ENCODE results near the gene THEMIS. TPM values are rescaled to one million over a fixed set of nuclear protein-coding genes. Genes with fewer than 3 reads are reported as not detected.

THEMIS gene
- total RNA-seq, 1 donor from 2014 or later, result 0.07 TPM

GRCh38 chr6:127748290-127748689 lies 152.6 kb downstream of the THEMIS start:
- Histone ChIP-seq H3K79me2 (ENCODE audit: insufficient read depth, low read length) (no peaks in the 10 kb centered on the region), H3K4me2 (ENCODE audit: low read length) (no peak overlapping the region), H2AFZ (ENCODE audit: low read depth, low read length) (no peak overlapping the region), H3K4me3 (ENCODE audit: insufficient read depth, low read depth, low read length) (no peak overlapping the region), H3K27me3 (ENCODE audit: insufficient read depth, low read length) (no peaks in the 10 kb centered on the region), H3K27ac (ENCODE audit: low read depth, low read length) (no peak overlapping the region), H3K4me1 (ENCODE audit: insufficient read depth, low read length) (no peaks in the 10 kb centered on the region), H4K20me1 (ENCODE audit: insufficient read depth, low read length) (no peaks in the 10 kb centered on the region), H3K9ac (ENCODE audit: low read length) (no peak overlapping the region), H3K36me3 (ENCODE audit: insufficient read depth, low read length) (no peaks in the 10 kb centered on the region), H3K9me3 (ENCODE audit: insufficient read depth, low read depth, low read length) (no peaks in the 10 kb centered on the region)
- Mint-ChIP-seq H3K36me3 (ENCODE audit: low read depth, unreplicated experiment) (no peaks in the 10 kb centered on the region), H3K4me1 (ENCODE audit: low read depth, unreplicated experiment) (no peaks in the 10 kb centered on the region), H3K4me3 (ENCODE audit: unreplicated experiment) (no peak overlapping the region), H3K9me3 (ENCODE audit: unreplicated experiment) (no peaks in the 10 kb centered on the region), H3K27ac (ENCODE audit: unreplicated experiment) (no peak overlapping the region), H3K27me3 (ENCODE audit: low read depth, unreplicated experiment) (no peaks in the 10 kb centered on the region)
- FAIRE-seq, result no peak
- no peak for TF ChIP-seq EZH2 (IDR thresholded peaks at IDR 0.05; ENCODE audit: insufficient read depth, low read length)
- no peak for TF ChIP-seq CTCF (IDR thresholded peaks at IDR 0.05; ENCODE audit: insufficient read depth, low read depth, low read length)
- DNase-seq (ENCODE audit: low read depth), result no peak

GRCh38 chr6:127738423-127738822 lies 162.4 kb downstream of the THEMIS start:
- Histone ChIP-seq H3K4me2 (ENCODE audit: low read length) (no peak overlapping the region), H3K79me2 (ENCODE audit: insufficient read depth, low read length) (no peaks in the 10 kb centered on the region), H3K4me3 (ENCODE audit: insufficient read depth, low read depth, low read length) (no peak overlapping the region), H3K9me3 (ENCODE audit: insufficient read depth, low read depth, low read length) (no peaks in the 10 kb centered on the region), H2AFZ (ENCODE audit: low read depth, low read length) (no peak overlapping the region), H3K36me3 (ENCODE audit: insufficient read depth, low read length) (no peaks in the 10 kb centered on the region), H3K27me3 (ENCODE audit: insufficient read depth, low read length) (no peaks in the 10 kb centered on the region), H3K4me1 (ENCODE audit: insufficient read depth, low read length) (no peaks in the 10 kb centered on the region), H4K20me1 (ENCODE audit: insufficient read depth, low read length) (no peaks in the 10 kb centered on the region), H3K9ac (ENCODE audit: low read length) (no peak overlapping the region), H3K27ac (ENCODE audit: low read depth, low read length) (no peak overlapping the region)
- FAIRE-seq (no peak), DNase-seq (ENCODE audit: low read depth) (no peak)
- H3K27me3 Mint-ChIP-seq (ENCODE audit: low read depth, unreplicated experiment), result no peaks in the 10 kb centered on the region
- TF ChIP-seq CTCF (IDR thresholded peaks at IDR 0.05; ENCODE audit: insufficient read depth, low read depth, low read length) (no peak), EZH2 (IDR thresholded peaks at IDR 0.05; ENCODE audit: insufficient read depth, low read length) (no peak)
- H3K4me1 Mint-ChIP-seq (ENCODE audit: low read depth, unreplicated experiment), result peaks cover 5% of the 10 kb centered on the region
- no peak overlapping the region for H3K27ac Mint-ChIP-seq (ENCODE audit: unreplicated experiment)
- H3K4me3 Mint-ChIP-seq (ENCODE audit: unreplicated experiment), result no peak overlapping the region
- H3K9me3 Mint-ChIP-seq (ENCODE audit: unreplicated experiment), result no peaks in the 10 kb centered on the region
- H3K36me3 Mint-ChIP-seq (ENCODE audit: low read depth, unreplicated experiment), result no peaks in the 10 kb centered on the region

GRCh38 chr6:127737768-127738167 lies 163.1 kb downstream of the THEMIS start:
- no peak for DNase-seq (ENCODE audit: low read depth)
- FAIRE-seq, result no peak
- Mint-ChIP-seq H3K9me3 (ENCODE audit: unreplicated experiment) (no peaks in the 10 kb centered on the region), H3K27ac (ENCODE audit: unreplicated experiment) (no peak overlapping the region), H3K4me1 (ENCODE audit: low read depth, unreplicated experiment) (peaks cover 5% of the 10 kb centered on the region), H3K4me3 (ENCODE audit: unreplicated experiment) (no peak overlapping the region), H3K36me3 (ENCODE audit: low read depth, unreplicated experiment) (no peaks in the 10 kb centered on the region), H3K27me3 (ENCODE audit: low read depth, unreplicated experiment) (no peaks in the 10 kb centered on the region)
- Histone ChIP-seq H3K79me2 (ENCODE audit: insufficient read depth, low read length) (no peaks in the 10 kb centered on the region), H3K9ac (ENCODE audit: low read length) (no peak overlapping the region), H2AFZ (ENCODE audit: low read depth, low read length) (no peak overlapping the region), H3K4me3 (ENCODE audit: insufficient read depth, low read depth, low read length) (no peak overlapping the region), H4K20me1 (ENCODE audit: insufficient read depth, low read length) (no peaks in the 10 kb centered on the region), H3K4me1 (ENCODE audit: insufficient read depth, low read length) (no peaks in the 10 kb centered on the region), H3K4me2 (ENCODE audit: low read length) (no peak overlapping the region), H3K36me3 (ENCODE audit: insufficient read depth, low read length) (no peaks in the 10 kb centered on the region), H3K27me3 (ENCODE audit: insufficient read depth, low read length) (no peaks in the 10 kb centered on the region), H3K9me3 (ENCODE audit: insufficient read depth, low read depth, low read length) (no peaks in the 10 kb centered on the region), H3K27ac (ENCODE audit: low read depth, low read length) (no peak overlapping the region)
- TF ChIP-seq CTCF (IDR thresholded peaks at IDR 0.05; ENCODE audit: insufficient read depth, low read depth, low read length) (no peak), EZH2 (IDR thresholded peaks at IDR 0.05; ENCODE audit: insufficient read depth, low read length) (no peak)

Measured in astrocyte (in vitro differentiated cells and primary cell).